BE2C (cell line): ENCODE measurements around the gene SRC.

Source experiments
- DNase-seq: peaks from one replicate; pipeline ENCODE4 v3.0.0-alpha.2; 2020
- H3K27me3 ChIP-seq: fragments of 250-450 bp; sonication (Bioruptor Pico); 2 replicates; pipeline ENCODE4 v1.5.1; 2020; ENCODE audit warnings: mild to moderate bottlenecking
- H3K36me3 ChIP-seq: fragments of 250-450 bp; sonication (Bioruptor Pico); 2 replicates; pipeline ENCODE4 v1.5.1; 2020; ENCODE audit warnings: mild to moderate bottlenecking
- H3K4me1 ChIP-seq: fragments of 250-450 bp; sonication (Bioruptor Pico); 2 replicates; pipeline ENCODE4 v1.5.1; 2020
- H3K4me3 ChIP-seq: 2 replicates; pipeline ENCODE4 v1.5.1; 2011; ENCODE audit warnings: low read depth, low read length
- H3K9me3 ChIP-seq: fragments of 250-450 bp; sonication (Bioruptor Pico); 2 replicates; pipeline ENCODE4 v1.5.1; 2020
- TF ChIP-seq, protein P1 (sequence below): IDR thresholded peaks from 2 replicates; pipeline ENCODE4 v1.5.1; 2012; ENCODE audit warnings: mild to moderate bottlenecking, low read depth, low read length

Gene SRC

DNA sequence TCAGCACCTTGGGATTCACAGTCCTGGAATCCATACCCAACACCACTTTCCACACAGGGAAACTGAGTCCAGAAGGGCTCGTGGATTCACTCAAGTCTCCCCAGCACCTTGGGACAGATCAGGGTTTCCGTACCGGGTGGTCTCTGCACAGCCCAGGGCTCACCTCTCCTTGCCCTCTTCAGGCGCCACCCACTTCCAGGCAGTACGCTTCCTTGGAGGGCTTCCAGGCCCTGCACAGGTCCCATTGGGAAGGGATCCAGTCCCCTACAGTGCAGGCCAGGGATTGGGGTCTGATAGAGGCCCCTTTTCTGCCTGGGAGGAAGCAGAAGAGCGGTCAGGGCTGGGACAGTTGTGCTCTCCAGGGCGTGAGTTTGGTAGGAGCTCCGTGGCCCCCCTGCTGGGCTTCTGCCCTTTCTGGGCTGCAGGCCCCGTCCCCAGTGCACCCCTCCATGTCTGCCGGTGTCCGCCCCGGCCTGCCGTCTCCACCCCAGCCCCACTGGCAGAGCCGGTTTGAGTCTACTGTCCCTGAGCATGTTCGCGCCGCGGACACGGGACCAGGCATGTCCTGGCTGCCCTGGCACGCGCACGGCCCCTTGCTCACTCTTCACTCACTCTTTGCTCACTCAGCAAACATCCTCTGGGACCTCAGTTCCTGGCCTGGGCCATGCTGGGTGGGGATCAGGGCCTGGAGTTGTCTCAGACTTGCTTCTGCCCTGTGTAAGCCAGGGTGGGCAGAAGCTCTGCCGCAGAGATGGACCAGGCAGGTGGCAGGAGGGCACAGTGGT, 12.6 kb downstream of the SRC start:
- Histone ChIP-seq H3K4me1 (0 out of 2 replicates have a peak, but pooled peaks cover 3% of the 10 kb centered on the region), H3K4me3 (no peak overlapping the region), H3K27me3 (no peaks in the 10 kb centered on the region), H3K9me3 (no peaks in the 10 kb centered on the region), H3K36me3 (no peaks in the 10 kb centered on the region)
- no peak for DNase-seq
- TF ChIP-seq, protein P1, sequence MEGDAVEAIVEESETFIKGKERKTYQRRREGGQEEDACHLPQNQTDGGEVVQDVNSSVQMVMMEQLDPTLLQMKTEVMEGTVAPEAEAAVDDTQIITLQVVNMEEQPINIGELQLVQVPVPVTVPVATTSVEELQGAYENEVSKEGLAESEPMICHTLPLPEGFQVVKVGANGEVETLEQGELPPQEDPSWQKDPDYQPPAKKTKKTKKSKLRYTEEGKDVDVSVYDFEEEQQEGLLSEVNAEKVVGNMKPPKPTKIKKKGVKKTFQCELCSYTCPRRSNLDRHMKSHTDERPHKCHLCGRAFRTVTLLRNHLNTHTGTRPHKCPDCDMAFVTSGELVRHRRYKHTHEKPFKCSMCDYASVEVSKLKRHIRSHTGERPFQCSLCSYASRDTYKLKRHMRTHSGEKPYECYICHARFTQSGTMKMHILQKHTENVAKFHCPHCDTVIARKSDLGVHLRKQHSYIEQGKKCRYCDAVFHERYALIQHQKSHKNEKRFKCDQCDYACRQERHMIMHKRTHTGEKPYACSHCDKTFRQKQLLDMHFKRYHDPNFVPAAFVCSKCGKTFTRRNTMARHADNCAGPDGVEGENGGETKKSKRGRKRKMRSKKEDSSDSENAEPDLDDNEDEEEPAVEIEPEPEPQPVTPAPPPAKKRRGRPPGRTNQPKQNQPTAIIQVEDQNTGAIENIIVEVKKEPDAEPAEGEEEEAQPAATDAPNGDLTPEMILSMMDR = no peak

DNA sequence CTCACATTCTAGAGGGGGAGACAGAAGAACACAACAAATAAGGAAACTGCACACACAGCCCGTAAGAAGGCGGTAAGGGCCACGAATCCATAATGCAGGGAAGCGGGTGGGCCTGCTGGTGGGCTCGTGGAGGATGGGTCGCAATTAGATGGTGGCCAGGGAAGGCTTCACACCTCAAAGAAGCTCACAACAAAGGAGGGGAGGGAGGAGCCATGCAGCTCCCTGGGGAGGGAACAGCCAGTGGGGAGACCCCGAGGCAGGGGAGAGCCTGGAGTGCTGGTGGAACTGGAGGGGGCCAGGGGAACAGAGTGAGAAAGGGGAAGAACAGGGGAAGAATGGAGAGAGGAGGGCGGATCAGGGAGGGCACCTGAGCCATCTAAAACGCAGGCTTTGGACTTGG, 13.4 kb downstream of the SRC start:
- DNase-seq = no peak
- TF ChIP-seq, protein P1 = no peak
- H3K9me3 ChIP-seq = no peaks in the 10 kb centered on the region
- no peaks in the 10 kb centered on the region for H3K36me3 ChIP-seq
- no peaks in the 10 kb centered on the region for H3K27me3 ChIP-seq
- 0 out of 2 replicates have a peak, but pooled peaks cover 3% of the 10 kb centered on the region for H3K4me1 ChIP-seq
- H3K4me3 ChIP-seq = no peak overlapping the region

DNA sequence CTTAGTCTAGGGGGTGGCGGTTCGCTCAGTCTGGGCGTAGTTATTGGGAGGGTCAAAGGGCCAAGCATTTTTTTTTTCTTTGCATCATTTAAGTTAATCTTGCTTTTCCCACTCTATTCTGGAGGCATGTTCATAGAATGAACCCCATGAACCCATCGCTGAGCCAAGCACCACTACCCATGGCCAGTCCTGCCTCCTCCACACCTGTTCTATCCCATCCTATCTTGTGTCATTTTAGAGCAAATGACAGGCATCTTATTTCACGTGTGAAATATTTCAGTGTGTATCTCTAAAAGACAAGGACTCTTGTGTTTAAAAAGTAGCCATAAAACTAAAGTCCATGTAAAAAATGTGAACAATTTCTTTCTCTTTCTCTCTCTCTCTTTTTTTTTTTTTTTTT, 13.9 kb downstream of the SRC start:
- Histone ChIP-seq H3K27me3 (no peaks in the 10 kb centered on the region), H3K9me3 (no peaks in the 10 kb centered on the region), H3K4me1 (0 out of 2 replicates have a peak, but pooled peaks cover 3% of the 10 kb centered on the region), H3K4me3 (no peak overlapping the region), H3K36me3 (no peaks in the 10 kb centered on the region)
- DNase-seq = no peak
- TF ChIP-seq, protein P1 = no peak

DNA sequence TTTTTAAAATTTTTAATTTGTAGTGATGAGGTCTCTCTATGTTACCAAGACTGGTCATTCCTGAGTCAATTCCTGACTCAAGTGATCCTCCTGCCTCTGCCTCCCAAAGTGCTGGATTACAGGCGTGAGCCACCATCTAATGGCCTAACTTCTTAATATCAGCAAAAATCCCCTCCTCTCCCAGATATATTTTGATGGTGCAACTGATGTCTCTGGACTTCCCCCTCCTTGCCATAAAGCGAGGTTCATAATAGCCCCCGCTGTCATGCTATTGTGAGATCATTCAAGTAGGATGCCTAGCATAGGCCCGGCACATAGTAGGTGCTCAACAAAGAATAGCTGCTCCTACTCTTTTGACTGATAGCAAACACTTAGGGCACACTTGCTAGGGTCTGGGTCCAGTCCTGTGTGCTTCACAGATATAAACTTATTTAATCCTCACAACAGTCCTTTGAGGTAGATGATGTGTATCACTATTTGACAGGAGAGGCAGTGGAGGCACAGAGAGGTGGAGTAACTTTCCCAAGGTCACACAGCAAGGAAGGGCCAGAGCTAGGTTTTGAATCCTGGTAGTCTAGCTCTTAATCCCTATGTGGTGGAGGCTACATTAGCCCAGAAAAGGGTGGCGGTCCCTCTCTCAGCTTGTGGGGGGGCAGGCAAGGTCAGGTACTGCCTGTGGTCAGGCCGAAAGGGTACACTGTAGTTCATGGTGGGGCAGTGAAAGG, 14.6 kb downstream of the SRC start:
- no peak for DNase-seq
- H3K27me3 ChIP-seq = no peaks in the 10 kb centered on the region
- no peak overlapping the region for H3K4me3 ChIP-seq
- no peaks in the 10 kb centered on the region; the same call in 1 of the 2 replicates for H3K36me3 ChIP-seq
- 0 out of 2 replicates have a peak, but pooled peaks cover 3% of the 10 kb centered on the region for H3K4me1 ChIP-seq
- H3K9me3 ChIP-seq = no peaks in the 10 kb centered on the region
- TF ChIP-seq, protein P1 = no peak

DNA sequence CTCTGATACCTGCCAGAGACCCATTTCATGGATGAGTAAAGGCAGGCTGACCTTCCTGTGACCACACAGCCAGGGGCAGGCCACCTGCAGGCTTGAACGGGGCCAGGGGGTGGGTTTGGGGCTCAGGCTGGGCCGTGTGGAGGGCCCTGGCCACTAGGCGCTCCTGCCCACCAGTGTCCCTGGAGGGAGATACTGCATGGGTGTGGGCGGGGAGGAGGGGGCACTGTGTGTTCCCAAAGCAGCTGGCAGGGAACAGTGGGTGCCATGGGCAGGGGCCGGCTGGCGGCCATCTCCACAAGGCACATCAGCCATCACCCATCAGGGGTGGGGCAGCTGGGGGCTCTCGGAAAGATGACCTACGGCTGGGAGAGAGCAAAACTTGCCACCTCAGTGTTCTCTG, 15.4 kb downstream of the SRC start:
- no peaks in the 10 kb centered on the region for H3K4me1 ChIP-seq

More for the DNA sequence above, 15.4 kb downstream of the SRC start:
- Histone ChIP-seq H3K4me3 (no peak overlapping the region), H3K27me3 (no peaks in the 10 kb centered on the region), H3K36me3 (peaks cover 4% of the 10 kb centered on the region), H3K9me3 (no peaks in the 10 kb centered on the region)
- TF ChIP-seq, protein P1 = no peak
- peak; percentile 4 for DNase-seq
